HCT116 (cell line): ENCODE results near the gene COL23A1. TPM values are rescaled to one million over a fixed set of nuclear protein-coding genes. Genes with fewer than 3 reads are reported as not detected.

Source experiments
- ATAC-seq: fragments of 200-7000 bp; cut with Tn5 transposase; 2 replicates; pipeline ENCODE4 v1.9.1; 2020; ENCODE audit warnings: mild to moderate bottlenecking, moderate library complexity
- BruUV-seq: library from RNA; stranded (reverse); fragments of 400-500 nt; replicated peaks from 2 replicates; lab custom pipeline; 2021; lab: Mats Ljungman, UMichigan
- CTCF ChIA-PET: fragments of 300-600 bp; sonication (Branson Sonifier 250); formaldehyde crosslinking; loops from one replicate; lab custom pipeline; 2021; ENCODE audit warnings: antibody characterized with exemption; lab: Charles Lee
- POLR2A ChIA-PET: fragments of 300-600, 350-600 bp; sonication (Branson Sonifier 250); formaldehyde crosslinking; loops from one replicate; lab custom pipeline; 2021; ENCODE audit warnings: antibody characterized with exemption; lab: Charles Lee
- RAD21 ChIA-PET, 2 experiments: fragments of 300-600 bp; sonication (Branson Sonifier 250); formaldehyde crosslinking; loops; one replicate each; lab custom pipeline; 2023; ENCODE audit warnings: low total read pairs in 2 of 2; ENCODE audit not compliant: uncharacterized antibody in 2 of 2, unreplicated experiment in 2 of 2, low non-redundant PET in 1 of 2; lab: Charles Lee
- DNase-seq: peaks from one replicate; pipeline ENCODE4 v3.0.0-alpha.2; 2010; ENCODE audit warnings: low read depth, low spot score
- H2AFZ ChIP-seq: fragments of 200-600 bp; shearing (Covaris generic), sonication (generic); 2 replicates; pipeline ENCODE4 v1.6.1; 2017; ENCODE audit warnings: low read depth, mixed run types, mixed read lengths, antibody characterized with exemption, low read length; ENCODE audit not compliant: poor library complexity, severe bottlenecking
- H3K27ac ChIP-seq: 2 replicates; pipeline ENCODE4 v1.5.1; 2012; ENCODE audit warnings: low read depth, low read length
- H3K27me3 ChIP-seq: fragments of 200-600 bp; sonication (generic); 2 replicates; pipeline ENCODE4 v1.6.1; 2016; ENCODE audit warnings: mixed run types, low read length, mixed read lengths; ENCODE audit not compliant: insufficient read depth
- H3K36me3 ChIP-seq, 2 experiments: fragments of 200-500 bp in 1 of 2; fragments of 200-600 bp in 1 of 2; sonication (Bioruptor generic) in 1 of 2; sonication (generic) in 1 of 2; 2 replicates each; pipeline versions ENCODE4 v1.5.1 to v1.6.1; 2014 to 2016; ENCODE audit warnings: low read length in 2 of 2, inconsistent platforms in 1 of 2, mixed read lengths in 1 of 2, mixed run types in 1 of 2; ENCODE audit not compliant: insufficient read depth in 2 of 2, control insufficient read depth in 1 of 2
- H3K4me1 ChIP-seq, 2 experiments: fragments of 200-600 bp in 1 of 2; sonication (generic) in 1 of 2; 2 replicates each; pipeline versions ENCODE4 v1.5.1 to v1.6.1; 2012 to 2017; ENCODE audit warnings: low read length in 2 of 2, inconsistent platforms in 1 of 2, mild to moderate bottlenecking in 1 of 2, mixed read lengths in 1 of 2, mixed run types in 1 of 2, moderate library complexity in 1 of 2; ENCODE audit not compliant: insufficient read depth in 2 of 2, control insufficient read depth in 1 of 2
- H3K4me2 ChIP-seq: fragments of 200-600 bp; sonication (generic); 2 replicates; pipeline ENCODE4 v1.6.1; 2017; ENCODE audit warnings: mixed run types, low read length, mixed read lengths
- H3K4me3 ChIP-seq, 2 experiments: fragments of 200-600 bp in 1 of 2; sonication (generic) in 1 of 2; replicated peaks in 1 of 2; 2 replicates each; pipeline ENCODE4 v1.5.1; 2011 to 2016; ENCODE audit warnings: low read length in 2 of 2, control low read depth in 1 of 2, low read depth in 1 of 2, mild to moderate bottlenecking in 1 of 2, mixed read lengths in 1 of 2, mixed run types in 1 of 2
- H3K79me2 ChIP-seq: fragments of 200-600 bp; sonication (generic); 2 replicates; pipeline ENCODE4 v1.6.1; 2017; ENCODE audit warnings: mild to moderate bottlenecking, mixed run types, low read length, moderate library complexity, mixed read lengths; ENCODE audit not compliant: insufficient read depth
- H3K9ac ChIP-seq: fragments of 200-600 bp; sonication (generic); 2 replicates; pipeline ENCODE4 v1.6.1; 2016; ENCODE audit warnings: low read length, mixed read lengths
- H3K9me2 ChIP-seq: fragments of 200-600 bp; sonication (generic), shearing (Covaris generic); 2 replicates; pipeline ENCODE4 v1.6.1; 2017; ENCODE audit warnings: mixed run types, mild to moderate bottlenecking, moderate library complexity; ENCODE audit not compliant: insufficient read depth
- H3K9me3 ChIP-seq, 2 experiments: fragments of 200-500 bp in 1 of 2; fragments of 200-600 bp in 1 of 2; sonication (Bioruptor generic) in 1 of 2; sonication (generic) in 1 of 2; 2 replicates each; pipeline ENCODE4 v1.6.1; 2014 to 2017; ENCODE audit warnings: low read length in 2 of 2, mixed read lengths in 2 of 2, inconsistent platforms in 1 of 2, low read depth in 1 of 2, mild to moderate bottlenecking in 1 of 2, mixed run types in 1 of 2, moderate library complexity in 1 of 2; ENCODE audit not compliant: control insufficient read depth in 1 of 2, insufficient read depth in 1 of 2
- H4K20me1 ChIP-seq: fragments of 200-600 bp; sonication (generic), shearing (Covaris generic); 2 replicates; pipeline ENCODE4 v1.6.1; 2017; ENCODE audit warnings: mixed run types, mild to moderate bottlenecking, moderate library complexity; ENCODE audit not compliant: insufficient read depth
- CEBPB ChIP-seq: IDR thresholded peaks from 2 replicates; pipeline ENCODE4 v1.6.1; 2012; ENCODE audit warnings: low read depth
- CTCF ChIP-seq, 3 experiments: fragments of 200-600 bp in 1 of 3; sonication (generic) in 1 of 3; IDR thresholded peaks in 2 of 3; conservative IDR thresholded peaks in 1 of 3; 2 replicates each; pipeline ENCODE4 v1.5.1; 2012 to 2017; ENCODE audit warnings: low read depth in 2 of 3, low read length in 2 of 3, antibody characterized with exemption in 1 of 3, borderline replicate concordance in 1 of 3, control low read depth in 1 of 3, mild to moderate bottlenecking in 1 of 3, mixed read lengths in 1 of 3, mixed run types in 1 of 3, moderate library complexity in 1 of 3; ENCODE audit not compliant: insufficient read depth in 1 of 3
- EGR1 ChIP-seq: IDR thresholded peaks from 2 replicates; pipeline ENCODE4 v1.6.1; 2012; ENCODE audit warnings: low read depth
- ELF1 ChIP-seq: IDR thresholded peaks from 2 replicates; pipeline ENCODE4 v1.6.1; 2012; ENCODE audit warnings: low read depth, borderline replicate concordance
- EZH2 ChIP-seq: fragments of 200-600 bp; sonication (generic); IDR thresholded peaks from 2 replicates; pipeline ENCODE4 v1.6.1; 2017; ENCODE audit warnings: antibody characterized with exemption, mixed run types
- EZH2phosphoT487 ChIP-seq: fragments of 200-600 bp; IDR thresholded peaks from 2 replicates; pipeline ENCODE4 v1.6.1; 2018; ENCODE audit warnings: antibody characterized with exemption, borderline replicate concordance
- FOSL1 ChIP-seq: IDR thresholded peaks from 2 replicates; pipeline ENCODE4 v1.6.1; 2012; ENCODE audit warnings: low read depth
- JUND ChIP-seq: IDR thresholded peaks from 2 replicates; pipeline ENCODE4 v1.6.1; 2012
- SIN3A ChIP-seq: IDR thresholded peaks from 2 replicates; pipeline ENCODE4 v1.6.1; 2012; ENCODE audit warnings: low read depth
- SP1 ChIP-seq: IDR thresholded peaks from 2 replicates; pipeline ENCODE4 v1.6.1; 2012; ENCODE audit warnings: low read depth
- YY1 ChIP-seq: IDR thresholded peaks from 2 replicates; pipeline ENCODE4 v1.6.1; 2011; ENCODE audit warnings: low read length, low read depth, moderate library complexity, mild to moderate bottlenecking; ENCODE audit not compliant: insufficient replicate concordance; ENCODE audit errors: extremely low read depth
- intact Hi-C: fragments of 100-400 bp; cut with micrococcal nuclease; formaldehyde crosslinking; loops from 2 replicates; pipeline ENCODE4 v1.10.0; 2022
- total RNA-seq: library from RNA; stranded (reverse); gene quantifications from one replicate; pipeline ENCODE4 v1.2.1, GENCODE V29; 2021; ENCODE audit not compliant: unreplicated experiment
- TF ChIP-seq, protein P1 (sequence below): IDR thresholded peaks from 2 replicates; pipeline ENCODE4 v1.6.1; 2011; ENCODE audit warnings: mild to moderate bottlenecking, low read length, moderate library complexity; ENCODE audit not compliant: insufficient replicate concordance; ENCODE audit errors: extremely low read depth

COL23A1 gene
- total RNA-seq, 1 experiment from 2014 or later: not detected

DNA sequence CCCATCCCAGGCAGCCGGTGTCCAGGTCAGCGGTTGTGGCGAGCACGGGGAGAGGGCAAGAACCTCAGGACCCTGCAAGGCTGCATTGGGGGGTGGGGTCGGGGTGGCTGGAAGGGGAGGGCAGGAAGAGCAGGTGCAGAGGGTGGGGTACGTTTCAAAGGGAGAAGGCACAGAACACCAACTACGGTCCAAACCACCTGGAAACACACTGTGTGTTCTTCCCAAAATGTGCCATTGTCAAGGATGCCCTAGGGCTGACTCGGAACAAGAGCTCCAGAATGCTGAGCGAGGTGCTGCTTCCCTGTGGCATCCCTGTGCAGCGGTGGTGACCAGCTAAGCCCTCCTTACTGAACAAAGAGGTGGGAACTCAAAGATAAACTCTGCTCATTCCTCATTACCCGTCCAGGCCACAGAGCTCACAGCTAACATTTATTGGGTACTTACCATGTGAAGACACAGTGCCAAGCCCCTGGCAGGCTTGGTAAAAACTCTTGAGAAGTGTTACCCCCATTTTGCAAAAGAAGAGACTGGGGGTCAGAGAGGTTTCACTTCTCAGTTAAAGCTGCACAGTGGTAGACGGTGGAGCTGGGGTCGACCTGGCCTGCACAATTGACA lies 153.8 kb downstream of the COL23A1 start:
- intact Hi-C loops: no loop called here
- Histone ChIP-seq H3K79me2 (no peaks in the 10 kb centered on the region), H3K27me3 (no peaks in the 10 kb centered on the region), H3K9ac (no peak overlapping the region), H3K27ac (no peak overlapping the region), H3K4me3 (no peak overlapping the region), H4K20me1 (no peaks in the 10 kb centered on the region), H2AFZ (no peak overlapping the region), H3K4me1 (no peaks in the 10 kb centered on the region), H3K9me3 (no peaks in the 10 kb centered on the region), H3K36me3 (no peaks in the 10 kb centered on the region), H3K4me2 (no peak overlapping the region), H3K9me2 (no peaks in the 10 kb centered on the region)
- RAD21 ChIA-PET: no interaction called here
- DNase-seq (no peak), ATAC-seq (no peak)
- TF ChIP-seq CEBPB: no peak
- no peak for TF ChIP-seq SIN3A
- TF ChIP-seq EZH2phosphoT487: no peak
- TF ChIP-seq YY1: no peak
- no peak for TF ChIP-seq JUND
- no peak for TF ChIP-seq ELF1
- TF ChIP-seq FOSL1: no peak
- TF ChIP-seq EZH2: no peak
- no peak for TF ChIP-seq EGR1
- TF ChIP-seq, protein P1, sequence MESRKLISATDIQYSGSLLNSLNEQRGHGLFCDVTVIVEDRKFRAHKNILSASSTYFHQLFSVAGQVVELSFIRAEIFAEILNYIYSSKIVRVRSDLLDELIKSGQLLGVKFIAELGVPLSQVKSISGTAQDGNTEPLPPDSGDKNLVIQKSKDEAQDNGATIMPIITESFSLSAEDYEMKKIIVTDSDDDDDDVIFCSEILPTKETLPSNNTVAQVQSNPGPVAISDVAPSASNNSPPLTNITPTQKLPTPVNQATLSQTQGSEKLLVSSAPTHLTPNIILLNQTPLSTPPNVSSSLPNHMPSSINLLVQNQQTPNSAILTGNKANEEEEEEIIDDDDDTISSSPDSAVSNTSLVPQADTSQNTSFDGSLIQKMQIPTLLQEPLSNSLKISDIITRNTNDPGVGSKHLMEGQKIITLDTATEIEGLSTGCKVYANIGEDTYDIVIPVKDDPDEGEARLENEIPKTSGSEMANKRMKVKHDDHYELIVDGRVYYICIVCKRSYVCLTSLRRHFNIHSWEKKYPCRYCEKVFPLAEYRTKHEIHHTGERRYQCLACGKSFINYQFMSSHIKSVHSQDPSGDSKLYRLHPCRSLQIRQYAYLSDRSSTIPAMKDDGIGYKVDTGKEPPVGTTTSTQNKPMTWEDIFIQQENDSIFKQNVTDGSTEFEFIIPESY: no peak
- no peak for TF ChIP-seq SP1
- TF ChIP-seq CTCF (IDR thresholded peaks at IDR 0.05 in 2 of 3, conservative IDR thresholded peaks at IDR 0.05 in 1 of 3; ENCODE audit: borderline replicate concordance in 1 of 3, insufficient read depth in 1 of 3, low read depth in 2 of 3, low read length in 2 of 3): no peak
- CTCF ChIA-PET: no interaction called here
- no TSS peak for BruUV-seq
- POLR2A ChIA-PET: no interaction called here
